ENCODE measurements around the gene DPP6. TPM values are rescaled to one million over a fixed set of nuclear protein-coding genes. Genes with fewer than 3 reads are reported as not detected.

The DPP6 gene
- total and polyA plus RNA-seq, 2 of the 8 experiments (the other 6 are each of a cell fraction or from before 2014, with no cell fraction given): 4.7 to 6.8 TPM

GRCh38 chr7:154915600-154915999 is 863.4 kb downstream of the DPP6 start:
- CTCF ChIA-PET (ENCODE audit: partially characterized antibody): interaction anchor here (0.6 to 5.6 kb wide), 14 partner anchors 8 to 812 kb away, joined by 3 to 69 read pairs (median 14); no protein-coding TSS in a partner anchor
- Histone ChIP-seq H3K9ac (replicated peaks in 1 of 4; ENCODE audit: extremely low read depth in 1 of 4, low read depth in 3 of 4, low read length in 3 of 4) (no peak overlapping the region), H3K23ac (ENCODE audit: insufficient read length) (no peak overlapping the region), H3K18ac (ENCODE audit: extremely low read depth, low read length) (no peak overlapping the region), H2BK15ac (ENCODE audit: low read length) (peak overlapping the region; percentile 81; the same call in 1 of the 2 replicates), H3K23me2 (ENCODE audit: low read depth, low read length) (no peaks in the 10 kb centered on the region; the same call in 1 of the 2 replicates), H2BK5ac (ENCODE audit: low read depth, low read length) (no peak overlapping the region), H3K36me3 (ENCODE audit: control insufficient read depth in 2 of 4, insufficient read depth in 4 of 4, low read length in 3 of 4) (no peaks in the 10 kb centered on the region), H3K56ac (replicated peaks; ENCODE audit: insufficient read length, low read depth, low read length) (no peak overlapping the region), H2BK120ac (replicated peaks; ENCODE audit: low read depth, low read length) (no peak overlapping the region), H3K4ac (replicated peaks; ENCODE audit: insufficient read length, low read depth, low read length) (no peak overlapping the region), H3K14ac (ENCODE audit: insufficient read length) (no peak overlapping the region), H3K4me2 (ENCODE audit: insufficient read depth in 1 of 2, low read depth in 2 of 2, low read length in 2 of 2) (no peak overlapping the region), H3K27me3 (replicated peaks in 1 of 4; ENCODE audit: control insufficient read depth in 3 of 4, extremely low read depth in 1 of 4, insufficient read depth in 3 of 4, low read length in 3 of 4) (peaks cover 0 to 9% (median 7%) of the 10 kb centered on the region in 4 experiments; a peak in 5 of 7 replicates), H3K4me3 (ENCODE audit: extremely low read depth in 1 of 4, insufficient read depth in 2 of 4, low read depth in 3 of 4, low read length in 4 of 4) (no peak overlapping the region), H4K8ac (ENCODE audit: extremely low read depth, insufficient read depth, low read length) (no peak overlapping the region), H3K4me1 (replicated peaks in 1 of 4; ENCODE audit: control insufficient read depth in 3 of 4, insufficient read depth in 4 of 4, low read length in 3 of 4) (peaks cover 0 to 2% (median 0%) of the 10 kb centered on the region in 4 experiments; a peak in 4 of 7 replicates), H4K91ac (replicated peaks; ENCODE audit: insufficient read length, low read length) (no peak overlapping the region), H2BK12ac (ENCODE audit: low read depth, low read length) (no peak overlapping the region), H3K79me2 (ENCODE audit: control insufficient read depth in 1 of 2, insufficient read depth in 2 of 2, low read length in 2 of 2) (no peaks in the 10 kb centered on the region), H4K20me1 (replicated peaks in 1 of 2; ENCODE audit: control insufficient read depth in 1 of 2, insufficient read depth in 2 of 2, low read length in 2 of 2) (no peaks in the 10 kb centered on the region), H2AK5ac (ENCODE audit: low read depth, low read length) (no peak overlapping the region), H2BK20ac (ENCODE audit: low read length) (no peak overlapping the region), H2AFZ (ENCODE audit: low read length) (no peak overlapping the region), H3K27ac (ENCODE audit: low read depth, low read length) (no peak overlapping the region), H4K5ac (ENCODE audit: insufficient read length, low read depth, low read length) (no peak overlapping the region), H3K79me1 (ENCODE audit: low read depth, low read length) (no peaks in the 10 kb centered on the region), H3K9me3 (ENCODE audit: insufficient read depth in 2 of 2, low read depth in 1 of 2, low read length in 1 of 2) (peaks cover 3% of the 10 kb centered on the region in 2 experiments; a peak in 2 of 4 replicates)
- FAIRE-seq (no peak), DNase-seq (ENCODE audit: low read depth in 1 of 2, low spot score in 2 of 2) (no peak)
- no peak for TF ChIP-seq TAF7 (optimal IDR thresholded peaks at IDR 0.05; ENCODE audit: borderline replicate concordance, low read depth, low read length)
- TF ChIP-seq SP4 (IDR thresholded peaks at IDR 0.05; ENCODE audit: low read length): no peak
- TF ChIP-seq KDM5A (IDR thresholded peaks at IDR 0.05; ENCODE audit: low read length): no peak
- TF ChIP-seq POU5F1 (IDR thresholded peaks at IDR 0.05; ENCODE audit: low read depth, low read length): no peak
- TF ChIP-seq BCL11A (IDR thresholded peaks at IDR 0.05; ENCODE audit: low read depth in 2 of 2, low read length in 2 of 2): no peak
- no peak for TF ChIP-seq KDM4A (IDR thresholded peaks at IDR 0.05; ENCODE audit: low read depth, low read length, severe bottlenecking)
- POLR2A ChIA-PET (ENCODE audit: partially characterized antibody): interaction anchor here (1.0 kb wide), 1 partner anchor 13 kb away, joined by 3 read pairs; no protein-coding TSS in a partner anchor
- WGBS, 2 experiments (ENCODE audit: extremely low coverage in 1 of 2, insufficient coverage in 1 of 2, insufficient read length in 1 of 2, insufficient replicate concordance in 2 of 2, low coverage in 1 of 2, low lambda C conversion rate in 2 of 2, missing lambda C conversion rate in 1 of 2): 92% methylated on average over 4 of the region's 4 CpGs; no CpG with 5 or more reads in 1 of the 2 experiments
